OCI-LY1 (cell line): ENCODE results near the gene FRMD1.

Experiments used
- H2AFZ ChIP-seq: fragments of 200-600 bp; sonication (generic), shearing (Covaris generic); 2 replicates; pipeline ENCODE4 v1.6.0; 2014; ENCODE audit warnings: antibody characterized with exemption, mild to moderate bottlenecking, low read length
- H3F3A ChIP-seq: fragments of 200-600 bp; sonication (generic), shearing (Covaris generic); 2 replicates; pipeline ENCODE4 v1.6.0; 2014; ENCODE audit warnings: mild to moderate bottlenecking, antibody characterized with exemption, low read length, moderate library complexity; ENCODE audit not compliant: insufficient read depth
- H3K27ac ChIP-seq: fragments of 200-600 bp; sonication (generic); 2 replicates; pipeline ENCODE4 v1.5.1; 2014; ENCODE audit warnings: low read length, mixed run types, mild to moderate bottlenecking, low read depth; ENCODE audit not compliant: poor library complexity, severe bottlenecking
- H3K27me3 ChIP-seq: fragments of 200-600 bp; sonication (generic); 2 replicates; pipeline ENCODE4 v1.6.0; 2014; ENCODE audit warnings: antibody characterized with exemption, mild to moderate bottlenecking, low read length, moderate library complexity; ENCODE audit not compliant: insufficient read depth
- H3K36me3 ChIP-seq: fragments of 200-600 bp; sonication (generic); 2 replicates; pipeline ENCODE4 v1.6.1; 2014; ENCODE audit warnings: mild to moderate bottlenecking, antibody characterized with exemption, low read length, moderate library complexity, mixed read lengths; ENCODE audit not compliant: insufficient read depth
- H3K4me1 ChIP-seq: fragments of 200-600 bp; sonication (generic); 2 replicates; pipeline ENCODE4 v1.5.1; 2014; ENCODE audit warnings: mild to moderate bottlenecking, low read length, moderate library complexity; ENCODE audit not compliant: insufficient read depth, severe bottlenecking
- H3K4me2 ChIP-seq: fragments of 200-600 bp; sonication (generic), shearing (Covaris generic); 2 replicates; pipeline ENCODE4 v1.6.1; 2014; ENCODE audit warnings: low read length
- H3K4me3 ChIP-seq: fragments of 200-600 bp; sonication (generic); 2 replicates; pipeline ENCODE4 v1.5.1; 2014; ENCODE audit warnings: low read length, low read depth, mild to moderate bottlenecking, mixed read lengths; ENCODE audit not compliant: poor library complexity, severe bottlenecking
- H3K79me2 ChIP-seq: fragments of 200-600 bp; shearing (Covaris generic); 2 replicates; pipeline ENCODE4 v1.6.1; 2016; ENCODE audit warnings: mixed run types, low read length, mixed read lengths; ENCODE audit not compliant: insufficient read depth
- H3K9ac ChIP-seq: fragments of 200-600 bp; sonication (generic), shearing (Covaris generic); 2 replicates; pipeline ENCODE4 v1.6.1; 2014; ENCODE audit warnings: mild to moderate bottlenecking, low read length, mixed read lengths
- H3K9me2 ChIP-seq: fragments of 200-600 bp; sonication (generic), shearing (Covaris generic); 2 replicates; pipeline ENCODE4 v1.6.1; 2014; ENCODE audit warnings: low read depth, mild to moderate bottlenecking, low read length, mixed read lengths
- H3K9me3 ChIP-seq: fragments of 200-600 bp; shearing (Covaris generic); 2 replicates; pipeline ENCODE4 v1.6.1; 2014; ENCODE audit warnings: low read length, mixed read lengths
- H4K20me1 ChIP-seq: fragments of 200-600 bp; sonication (generic), shearing (Covaris generic); 2 replicates; pipeline ENCODE4 v1.6.0; 2016; ENCODE audit warnings: mild to moderate bottlenecking, low read length; ENCODE audit not compliant: insufficient read depth
- EZH2 ChIP-seq: fragments of 200-600 bp; sonication (generic), shearing (Covaris generic); IDR thresholded peaks from 2 replicates; pipeline ENCODE4 v1.8.0; 2017; ENCODE audit warnings: borderline replicate concordance, mixed run types, mild to moderate bottlenecking, antibody characterized with exemption, low read length, moderate library complexity, mixed read lengths
- TF ChIP-seq, protein P1 (sequence below): fragments of 200-600 bp; sonication (generic), shearing (Covaris generic); IDR thresholded peaks from 2 replicates; pipeline ENCODE4 v1.5.1; 2017; ENCODE audit warnings: mild to moderate bottlenecking, antibody characterized with exemption, low read length, moderate library complexity, mixed read lengths

FRMD1 gene

GRCh38 chr6:168043193-168043847 lies 35.7 kb downstream of the FRMD1 start:
- no peaks in the 10 kb centered on the region for H3K9me2 ChIP-seq
- no peak overlapping the region for H3K27ac ChIP-seq
- no peak overlapping the region for H3K4me2 ChIP-seq
- no peaks in the 10 kb centered on the region for H3K79me2 ChIP-seq
- no peaks in the 10 kb centered on the region; the same call in 1 of the 2 replicates for H3K36me3 ChIP-seq
- no peaks in the 10 kb centered on the region for H3K4me1 ChIP-seq
- no peaks in the 10 kb centered on the region for H4K20me1 ChIP-seq
- no peak overlapping the region for H3K4me3 ChIP-seq
- H3K27me3 ChIP-seq = peaks cover 6% of the 10 kb centered on the region
- TF ChIP-seq, protein P1, sequence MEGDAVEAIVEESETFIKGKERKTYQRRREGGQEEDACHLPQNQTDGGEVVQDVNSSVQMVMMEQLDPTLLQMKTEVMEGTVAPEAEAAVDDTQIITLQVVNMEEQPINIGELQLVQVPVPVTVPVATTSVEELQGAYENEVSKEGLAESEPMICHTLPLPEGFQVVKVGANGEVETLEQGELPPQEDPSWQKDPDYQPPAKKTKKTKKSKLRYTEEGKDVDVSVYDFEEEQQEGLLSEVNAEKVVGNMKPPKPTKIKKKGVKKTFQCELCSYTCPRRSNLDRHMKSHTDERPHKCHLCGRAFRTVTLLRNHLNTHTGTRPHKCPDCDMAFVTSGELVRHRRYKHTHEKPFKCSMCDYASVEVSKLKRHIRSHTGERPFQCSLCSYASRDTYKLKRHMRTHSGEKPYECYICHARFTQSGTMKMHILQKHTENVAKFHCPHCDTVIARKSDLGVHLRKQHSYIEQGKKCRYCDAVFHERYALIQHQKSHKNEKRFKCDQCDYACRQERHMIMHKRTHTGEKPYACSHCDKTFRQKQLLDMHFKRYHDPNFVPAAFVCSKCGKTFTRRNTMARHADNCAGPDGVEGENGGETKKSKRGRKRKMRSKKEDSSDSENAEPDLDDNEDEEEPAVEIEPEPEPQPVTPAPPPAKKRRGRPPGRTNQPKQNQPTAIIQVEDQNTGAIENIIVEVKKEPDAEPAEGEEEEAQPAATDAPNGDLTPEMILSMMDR = no peak
- TF ChIP-seq EZH2 = no peak
- H3K9ac ChIP-seq = no peak overlapping the region
- H2AFZ ChIP-seq = no peak overlapping the region
- H3K9me3 ChIP-seq = no peaks in the 10 kb centered on the region
- no peaks in the 10 kb centered on the region for H3F3A ChIP-seq

- no peaks in the 10 kb centered on the region for H3K9me2 ChIP-seq
- H3K9ac ChIP-seq = no peak overlapping the region
- H3K4me3 ChIP-seq = no peak overlapping the region
- no peaks in the 10 kb centered on the region for H3K79me2 ChIP-seq
- H3K27me3 ChIP-seq = peaks cover 6% of the 10 kb centered on the region
- H2AFZ ChIP-seq = no peak overlapping the region
- H3K9me3 ChIP-seq = no peaks in the 10 kb centered on the region
- no peaks in the 10 kb centered on the region; the same call in 1 of the 2 replicates for H3K36me3 ChIP-seq
- TF ChIP-seq, protein P1 = no peak
- TF ChIP-seq EZH2 = no peak
- no peaks in the 10 kb centered on the region for H3K4me1 ChIP-seq
- no peak overlapping the region for H3K4me2 ChIP-seq
- H3F3A ChIP-seq = no peaks in the 10 kb centered on the region
- H4K20me1 ChIP-seq = no peaks in the 10 kb centered on the region
- no peak overlapping the region for H3K27ac ChIP-seq
These were observed 36.4 kb downstream of the FRMD1 start for GRCh38 chr6:168042426-168043192.

DNA sequence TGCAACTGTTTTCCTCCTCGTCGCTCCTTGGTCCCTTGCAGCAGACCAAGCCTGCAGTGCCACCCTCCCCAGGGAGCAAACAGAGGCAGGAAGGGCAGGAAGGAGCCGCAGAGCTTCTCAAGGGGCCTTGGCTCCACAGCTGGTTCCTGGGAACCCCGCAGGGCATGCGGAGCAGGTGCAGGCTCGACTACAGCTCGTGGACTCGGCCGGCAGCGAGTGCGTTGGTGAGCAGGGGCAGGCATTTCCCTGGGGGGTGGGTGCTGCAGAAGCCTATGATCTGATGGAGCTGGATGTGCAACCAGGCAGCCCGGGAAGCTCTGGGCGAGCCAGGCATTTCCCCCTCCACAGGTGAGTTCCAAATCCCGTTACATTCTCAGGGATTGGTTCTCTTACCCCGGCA lies 37.1 kb downstream of the FRMD1 start:
- Histone ChIP-seq H3K79me2 (no peaks in the 10 kb centered on the region), H3K4me2 (no peak overlapping the region), H3K9me2 (no peaks in the 10 kb centered on the region), H3K36me3 (no peaks in the 10 kb centered on the region; the same call in 1 of the 2 replicates), H3K4me1 (no peaks in the 10 kb centered on the region), H3K4me3 (no peak overlapping the region), H3F3A (no peaks in the 10 kb centered on the region), H2AFZ (no peak overlapping the region), H3K9ac (no peak overlapping the region), H3K27ac (no peak overlapping the region), H3K9me3 (no peaks in the 10 kb centered on the region), H3K27me3 (peaks cover 6% of the 10 kb centered on the region; the same call in 1 of the 2 replicates), H4K20me1 (no peaks in the 10 kb centered on the region)
- TF ChIP-seq EZH2 = no peak
